GM13977 (cell line): ENCODE measurements around the gene GATAD2A.

Experiments used
- DNase-seq: peaks from one replicate; pipeline ENCODE4 v3.0.0; 2012; ENCODE audit warnings: low spot score
- in situ Hi-C: fragments of 300-500 bp; cut with MboI; formaldehyde crosslinking; loops from one replicate; pipeline ENCODE4 v1.12.0; 2022; ENCODE audit warnings: low sequenced_read_pairs, low pct_unique_long_range_greater_than_20kb, mixed read lengths, inconsistent platforms; ENCODE audit not compliant: unreplicated experiment
- TF ChIP-seq, protein P1 (sequence below): IDR thresholded peaks from 2 replicates; pipeline ENCODE4 v1.5.1; 2012; ENCODE audit warnings: mild to moderate bottlenecking, control low read depth; ENCODE audit not compliant: insufficient read depth; ENCODE audit errors: extremely low read depth, missing control alignments

Gene GATAD2A

DNA sequence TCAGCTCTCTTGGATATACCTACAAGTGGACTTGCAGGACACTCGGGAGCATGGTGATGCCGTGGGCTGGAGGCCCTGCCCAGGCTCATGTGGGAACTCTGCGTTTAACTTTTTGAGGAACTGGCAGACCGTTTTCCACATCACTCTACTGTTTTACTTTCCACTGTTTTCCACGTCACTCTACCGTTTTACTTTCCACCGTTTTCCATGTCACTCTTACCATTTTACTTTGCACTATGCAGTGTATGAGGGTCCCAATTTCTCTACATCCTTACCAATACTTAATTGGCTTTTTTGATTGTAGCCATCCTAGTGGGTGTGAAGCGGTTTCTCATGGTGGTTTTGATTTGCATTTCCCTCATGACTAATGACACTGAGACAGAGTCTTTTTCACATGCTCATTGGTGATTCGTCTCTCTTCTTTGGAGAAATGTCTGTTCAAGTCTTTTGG, 40.5 kb downstream of the GATAD2A start:
- TF ChIP-seq, protein P1, sequence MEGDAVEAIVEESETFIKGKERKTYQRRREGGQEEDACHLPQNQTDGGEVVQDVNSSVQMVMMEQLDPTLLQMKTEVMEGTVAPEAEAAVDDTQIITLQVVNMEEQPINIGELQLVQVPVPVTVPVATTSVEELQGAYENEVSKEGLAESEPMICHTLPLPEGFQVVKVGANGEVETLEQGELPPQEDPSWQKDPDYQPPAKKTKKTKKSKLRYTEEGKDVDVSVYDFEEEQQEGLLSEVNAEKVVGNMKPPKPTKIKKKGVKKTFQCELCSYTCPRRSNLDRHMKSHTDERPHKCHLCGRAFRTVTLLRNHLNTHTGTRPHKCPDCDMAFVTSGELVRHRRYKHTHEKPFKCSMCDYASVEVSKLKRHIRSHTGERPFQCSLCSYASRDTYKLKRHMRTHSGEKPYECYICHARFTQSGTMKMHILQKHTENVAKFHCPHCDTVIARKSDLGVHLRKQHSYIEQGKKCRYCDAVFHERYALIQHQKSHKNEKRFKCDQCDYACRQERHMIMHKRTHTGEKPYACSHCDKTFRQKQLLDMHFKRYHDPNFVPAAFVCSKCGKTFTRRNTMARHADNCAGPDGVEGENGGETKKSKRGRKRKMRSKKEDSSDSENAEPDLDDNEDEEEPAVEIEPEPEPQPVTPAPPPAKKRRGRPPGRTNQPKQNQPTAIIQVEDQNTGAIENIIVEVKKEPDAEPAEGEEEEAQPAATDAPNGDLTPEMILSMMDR = no peak
- in situ Hi-C loops = no loop called here
- no peak for DNase-seq

DNA sequence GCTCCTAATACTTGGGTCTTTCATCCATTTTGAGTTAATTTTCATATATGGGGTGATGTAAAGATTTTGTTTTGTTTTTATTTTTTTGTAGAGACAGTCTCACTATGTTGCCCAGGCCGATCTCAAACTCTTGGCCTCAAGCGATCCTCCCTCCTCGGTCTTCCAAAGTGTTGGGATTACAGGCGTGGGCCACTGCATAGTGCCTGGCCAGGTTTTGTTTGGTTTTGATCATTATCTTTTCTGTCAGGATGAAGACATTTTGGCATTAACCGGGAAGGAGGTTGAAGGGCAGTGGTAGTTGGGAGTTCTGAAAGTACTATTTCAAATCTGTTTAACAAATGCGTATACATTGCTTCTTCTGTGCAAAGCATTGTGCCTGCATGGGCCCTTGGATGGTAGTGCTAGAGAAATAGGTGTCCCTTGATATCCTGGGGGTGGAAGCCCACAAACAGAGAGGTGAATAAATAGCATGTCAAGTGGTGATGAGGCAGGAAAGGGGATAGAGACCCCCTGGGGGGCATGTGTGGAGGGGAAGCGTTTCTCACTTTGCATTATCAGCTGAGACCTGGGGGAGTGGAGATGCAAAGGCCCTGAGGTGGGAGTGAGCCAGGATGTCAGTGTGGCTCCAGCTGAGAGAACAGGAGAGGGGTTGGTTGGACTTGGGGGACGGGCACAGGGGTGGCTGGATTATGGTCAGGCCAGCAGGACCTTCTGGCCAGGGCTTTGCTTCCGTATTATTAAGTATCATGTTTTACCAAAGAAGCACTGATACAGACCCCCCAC, 41.4 kb downstream of the GATAD2A start:
- TF ChIP-seq, protein P1 = no peak
- in situ Hi-C loops = no loop called here
- DNase-seq = no peak

DNA sequence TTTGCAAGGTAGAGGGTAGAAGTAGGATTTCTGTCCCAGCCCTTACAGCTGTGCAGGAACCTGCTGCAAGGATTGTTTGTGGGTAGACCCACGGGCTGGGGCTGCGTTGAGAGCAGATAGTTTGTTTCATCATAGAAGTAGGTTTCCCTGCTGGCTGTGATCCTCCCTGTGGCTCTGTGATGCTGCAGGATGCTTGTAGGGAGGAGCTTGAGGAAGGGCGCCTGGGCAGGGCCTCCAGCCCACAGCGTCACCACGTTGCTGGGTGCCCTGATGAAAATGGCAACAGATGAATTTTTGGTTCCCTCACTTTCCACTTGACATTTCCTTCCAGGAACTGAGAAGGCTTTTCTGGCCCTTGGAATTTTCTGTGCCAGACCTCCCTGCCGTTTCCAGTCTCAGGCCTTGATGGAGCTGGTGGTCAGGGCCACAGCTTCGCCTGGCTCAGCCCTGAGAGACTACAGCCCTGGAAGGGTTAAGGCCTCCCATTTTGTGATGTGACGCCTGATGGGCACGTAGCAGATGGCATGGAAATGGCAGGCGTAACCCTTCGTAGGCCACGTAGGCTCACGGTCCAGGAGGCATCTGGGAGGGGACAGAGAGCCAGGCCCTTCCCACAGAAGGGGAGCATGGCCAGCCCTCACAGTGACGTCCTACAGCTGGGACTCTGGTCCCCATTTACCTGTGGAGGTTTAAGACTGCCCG, 42.2 kb downstream of the GATAD2A start:
- DNase-seq = no peak
- in situ Hi-C loops = no loop called here
- TF ChIP-seq, protein P1 = no peak

DNA sequence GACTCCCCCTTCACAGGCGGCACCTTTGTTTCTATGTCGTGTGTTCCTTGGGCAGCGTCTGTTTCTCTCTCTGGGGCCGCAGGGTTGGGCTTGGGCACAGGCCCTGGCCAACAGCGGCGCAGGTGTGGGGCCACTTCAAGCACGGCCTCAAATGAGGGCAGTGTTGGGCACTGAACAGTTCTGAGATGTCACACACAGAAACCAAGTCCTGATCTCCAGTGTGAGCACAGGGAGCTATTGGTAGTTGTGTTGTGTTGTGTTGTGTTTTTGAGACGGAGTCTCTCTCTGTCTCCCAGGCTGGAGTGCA, 42.7 kb downstream of the GATAD2A start:
- DNase-seq = no peak
- TF ChIP-seq, protein P1 = no peak
- in situ Hi-C loops = no loop called here

DNA sequence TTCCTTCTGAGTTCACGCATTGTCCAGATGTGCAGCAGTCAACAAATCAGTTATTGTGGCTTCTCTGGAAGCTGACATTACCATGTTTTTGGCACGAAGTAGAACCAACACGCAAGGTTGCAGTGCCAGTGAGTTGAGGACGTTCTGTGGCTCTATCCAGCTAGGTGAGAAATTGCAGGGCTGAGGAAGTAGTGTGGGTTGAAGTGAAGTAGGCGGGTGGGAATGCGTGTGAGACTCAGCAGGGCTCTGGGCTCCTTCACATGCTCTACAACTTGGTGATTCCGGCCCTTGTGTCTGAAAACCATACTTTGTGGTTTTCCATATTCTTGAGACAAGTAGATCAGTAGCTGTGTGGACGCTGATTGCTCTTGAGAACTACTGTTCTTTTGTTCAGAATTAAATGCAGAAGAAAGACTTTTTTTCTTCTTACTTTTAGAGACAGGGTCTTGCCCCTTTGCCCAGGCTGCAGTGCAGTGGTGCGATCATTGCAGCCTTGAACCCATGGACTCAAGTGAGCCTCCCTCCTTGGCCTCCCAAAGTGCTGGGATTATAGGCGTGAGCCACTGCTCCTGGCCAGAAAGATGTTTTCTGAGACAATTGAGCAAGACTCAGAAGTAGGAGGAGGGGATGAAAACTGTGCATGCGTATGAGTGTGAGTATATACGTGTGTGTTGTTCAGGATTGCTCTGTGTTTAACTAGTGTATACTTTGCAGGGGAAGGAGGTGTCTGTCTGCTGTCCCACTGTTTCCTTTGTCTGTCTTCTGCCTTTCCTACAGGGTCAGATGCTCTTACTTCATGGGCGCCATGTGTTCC, 46.2 kb downstream of the GATAD2A start:
- in situ Hi-C loops = no loop called here
- TF ChIP-seq, protein P1 = no peak
- no peak for DNase-seq
